GM19468 (cell line): ENCODE results near the gene CBX6.
"Not testable (repeated sequence)": the region's sequence is repeated elsewhere in the genome, so short reads cannot be mapped to it uniquely, and the experiment has no call there.

Experiments
- ATAC-seq: cut with Tn5 transposase; IDR thresholded peaks from one replicate; pipeline ENCODE4 v1.9.1; 2021; ENCODE audit warnings: mild to moderate bottlenecking, moderate library complexity, moderate number of reproducible peaks; ENCODE audit not compliant: unreplicated experiment; ENCODE audit errors: extremely low read depth

The CBX6 gene

GRCh38 chr22:38862375-38863329, 9.4 kb downstream of the CBX6 start:
- no peak for ATAC-seq

GRCh38 chr22:38861927-38862326, 10.1 kb downstream of the CBX6 start:
- ATAC-seq, result no peak

- no peak for ATAC-seq
Observed at GRCh38 chr22:38861170-38861876, 10.7 kb downstream of the CBX6 start.

GRCh38 chr22:38860283-38861169, 11.5 kb downstream of the CBX6 start:
- no peak for ATAC-seq

GRCh38 chr22:38859581-38860282, 12.3 kb downstream of the CBX6 start:
- ATAC-seq, result no peak

GRCh38 chr22:38858492-38858891, 13.5 kb downstream of the CBX6 start:
- ATAC-seq, result no peak

GRCh38 chr22:38854476-38854875, 17.5 kb downstream of the CBX6 start:
- not testable (repeated sequence) for ATAC-seq

- ATAC-seq, result not testable (repeated sequence)
Observed at GRCh38 chr22:38853883-38854282, 18.1 kb downstream of the CBX6 start.

- no peak for ATAC-seq
Observed at GRCh38 chr22:38853196-38853651, 18.8 kb downstream of the CBX6 start.

- no peak for ATAC-seq
Observed at GRCh38 chr22:38852522-38852921, 19.5 kb downstream of the CBX6 start.

- no peak for ATAC-seq
Observed at GRCh38 chr22:38850941-38851849, 20.8 kb downstream of the CBX6 start.

- no peak for ATAC-seq
Observed at GRCh38 chr22:38850399-38850798, 21.6 kb downstream of the CBX6 start.

- no peak for ATAC-seq
Observed at GRCh38 chr22:38849811-38850210, 22.2 kb downstream of the CBX6 start.

- no peak for ATAC-seq
Observed at GRCh38 chr22:38846412-38846811, 25.6 kb downstream of the CBX6 start.

- no peak for ATAC-seq
Observed at GRCh38 chr22:38845004-38845740, 26.8 kb downstream of the CBX6 start.

GRCh38 chr22:38844315-38845003, 27.6 kb downstream of the CBX6 start:
- ATAC-seq, result no peak

GRCh38 chr22:38843657-38844314, 28.2 kb downstream of the CBX6 start, which contains the start of gene NPTXR:
Gene NPTXR (minus strand): TSS chr22:38844028.
- ATAC-seq, result no peak
